Fibroblast of lung (primary cell): Measurements from ENCODE around the gene KRR1.

Experiments used
- CTCF ChIP-seq, 2 donors: IDR thresholded peaks in 1 of 2; conservative IDR thresholded peaks in 1 of 2; 1 replicate in 1 of 2; 2 replicates in 1 of 2; pipeline ENCODE4 v1.5.1; 2011 to 2012; ENCODE audit warnings: low read length in 2 of 2, control low read depth in 1 of 2, inconsistent platforms in 1 of 2, low read depth in 1 of 2, mild to moderate bottlenecking in 1 of 2
- EZH2 ChIP-seq: IDR thresholded peaks from 2 replicates; pipeline ENCODE4 v1.5.1; 2012; ENCODE audit warnings: low read length, control low read depth, mild to moderate bottlenecking; ENCODE audit errors: missing control alignments

DNA sequence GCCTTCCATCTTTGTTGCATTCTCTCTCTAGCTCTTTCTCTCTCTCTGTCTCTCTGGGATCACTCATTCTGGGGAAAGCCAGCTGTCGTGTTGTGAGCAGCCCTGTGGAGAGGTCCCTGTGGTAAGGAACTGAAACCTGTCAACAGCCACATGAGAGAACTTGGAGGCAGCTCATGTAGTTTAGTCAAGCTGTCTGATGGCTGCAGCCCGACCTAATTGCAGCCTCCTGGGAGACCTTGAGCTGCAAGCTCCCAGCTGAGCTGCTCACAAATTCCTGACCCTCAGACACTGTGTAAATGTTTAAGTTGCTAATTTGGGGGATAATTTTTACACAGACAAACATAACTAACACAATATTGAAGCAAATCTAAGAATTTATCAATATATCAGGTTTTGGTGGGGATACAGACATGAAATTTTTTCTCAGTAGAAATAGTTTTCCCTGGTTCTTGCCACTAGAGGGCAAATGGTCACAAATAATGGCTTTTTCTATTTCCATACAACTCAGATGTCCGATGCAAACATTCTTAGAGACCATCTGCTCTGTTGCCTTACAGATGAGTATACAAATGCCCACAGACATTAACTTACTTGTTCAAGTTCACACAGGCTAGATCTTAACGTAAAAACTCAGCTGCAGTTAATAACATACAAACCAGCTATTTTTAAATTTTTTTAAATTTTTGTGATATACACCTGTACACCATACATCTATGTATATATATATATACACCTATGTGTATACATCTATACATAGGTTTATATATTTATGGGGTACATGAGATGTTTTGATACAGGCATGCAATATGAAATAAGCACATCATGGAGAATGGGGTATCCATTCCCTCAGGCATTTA, 15.5 kb upstream of the KRR1 start:
- TF ChIP-seq CTCF (conservative IDR thresholded peaks at IDR 0.05 in 1 of 2, IDR thresholded peaks at IDR 0.05 in 1 of 2; ENCODE audit: low read depth in 1 of 2, low read length in 2 of 2) = peak; percentile 57 to 60
- no peak for TF ChIP-seq EZH2
